Hepatocyte (in vitro differentiated cells): ENCODE results near the gene ARHGEF18.

Experiments
- CTCF ChIP-seq: fragments of 200-600 bp; sonication (generic); IDR thresholded peaks from 2 replicates; pipeline ENCODE4 v1.5.1; 2016; ENCODE audit warnings: antibody characterized with exemption, mild to moderate bottlenecking; ENCODE audit not compliant: poor library complexity
- EZH2 ChIP-seq: fragments of 200-600 bp; sonication (generic); IDR thresholded peaks from 2 replicates; pipeline ENCODE4 v1.6.1; 2016; ENCODE audit warnings: antibody characterized with exemption, mild to moderate bottlenecking, borderline replicate concordance

GRCh38 chr19:7312816-7313215, 35.9 kb upstream of the ARHGEF18 start:
- TF ChIP-seq CTCF: no peak
- no peak for TF ChIP-seq EZH2
